HG02642 (cell line): ENCODE data around the gene HNRNPA1.
"Not testable (repeated sequence)": the region's sequence is repeated elsewhere in the genome, so short reads cannot be mapped to it uniquely, and the experiment has no call there.

Experiments used
- ATAC-seq: cut with Tn5 transposase; IDR thresholded peaks from one replicate; pipeline ENCODE4 v1.9.1; 2021; ENCODE audit warnings: mild to moderate bottlenecking; ENCODE audit not compliant: unreplicated experiment, poor library complexity

HNRNPA1 gene

DNA sequence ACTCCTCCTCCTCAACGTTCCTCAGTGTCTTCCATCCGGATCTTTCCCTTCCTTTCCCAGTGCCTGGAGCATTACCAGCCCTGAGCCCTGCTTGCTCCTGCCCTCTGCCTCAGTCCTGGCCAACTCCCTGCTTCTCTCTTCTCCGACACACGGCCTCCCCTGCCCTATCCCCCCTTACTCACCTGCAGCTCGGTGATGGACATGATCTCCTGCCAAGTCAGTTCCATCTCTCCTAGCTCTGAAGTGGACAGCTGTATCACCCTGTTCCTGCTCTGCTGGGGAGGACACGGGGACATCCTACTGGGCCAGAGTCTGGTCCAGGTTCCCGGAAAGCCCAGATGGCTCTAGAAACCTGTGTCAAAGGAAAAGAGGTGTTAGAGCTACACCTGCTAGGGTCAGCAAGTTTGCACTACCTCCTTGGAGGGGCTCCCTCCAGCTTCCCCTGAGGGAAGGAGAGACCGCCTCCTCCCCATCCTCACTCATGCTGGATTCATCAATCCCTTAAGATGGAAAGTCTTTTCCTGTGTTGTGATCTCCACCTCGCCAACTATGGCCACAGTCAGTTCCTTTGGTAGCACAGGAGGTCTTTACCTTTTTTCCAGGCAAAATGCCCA lies 14.5 kb downstream of the HNRNPA1 start:
- ATAC-seq: no peak

- ATAC-seq: no peak
Measured at GRCh38 chr12:54296393-54297099, 16.0 kb downstream of the HNRNPA1 start.

DNA sequence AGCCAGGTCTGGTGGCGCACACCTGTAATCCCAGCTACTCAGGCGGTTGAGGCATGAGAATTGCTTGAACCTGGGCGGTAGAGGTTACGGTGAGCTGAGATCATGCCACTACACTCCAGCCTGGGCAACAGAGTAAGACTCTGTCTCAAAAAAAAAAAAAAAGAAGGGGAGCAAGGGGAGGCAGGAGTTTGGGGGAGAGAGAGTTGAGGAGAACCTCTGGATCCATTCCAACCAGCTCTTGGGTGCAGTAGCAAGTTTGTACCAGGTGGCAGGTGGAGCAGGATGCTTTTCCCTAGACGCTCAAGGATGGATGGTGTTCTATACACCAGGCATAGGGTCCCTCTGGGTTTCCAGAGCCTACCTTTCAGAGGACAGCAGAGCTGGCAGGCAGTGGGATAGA lies 18.4 kb downstream of the HNRNPA1 start:
- ATAC-seq: no peak

DNA sequence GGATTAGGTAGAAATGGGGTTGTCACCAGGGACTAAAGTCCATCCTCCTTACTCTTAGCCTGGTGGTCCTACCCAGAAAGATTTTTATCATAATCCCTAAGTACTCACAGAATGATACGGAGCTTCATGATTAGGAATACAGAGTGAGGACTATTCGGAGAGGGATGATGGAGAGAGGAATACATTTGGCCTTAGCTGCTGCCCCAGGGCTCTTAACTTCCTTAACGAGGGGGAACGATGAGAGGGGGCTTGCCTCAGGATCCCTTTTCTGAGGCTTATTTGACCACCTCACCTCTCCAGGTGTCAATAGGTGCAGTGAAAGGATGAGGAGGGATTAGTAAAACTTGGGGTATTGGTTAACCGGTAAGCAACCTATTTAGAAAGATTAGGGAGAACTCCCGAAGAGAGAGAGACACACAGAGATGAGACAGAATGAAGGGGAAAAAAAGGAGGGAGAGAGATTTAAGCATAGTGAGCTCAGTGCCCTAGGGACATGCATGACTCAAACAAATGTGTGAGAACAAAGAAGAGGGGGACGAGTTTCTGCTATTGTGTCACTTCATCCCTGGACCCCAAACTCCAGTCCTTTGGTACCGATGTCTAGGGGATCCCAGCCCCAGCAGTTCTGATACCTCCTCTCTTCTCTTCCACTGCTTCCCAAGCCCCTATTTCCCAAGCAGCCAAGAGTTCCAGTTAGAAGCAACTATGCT lies 19.1 kb downstream of the HNRNPA1 start:
- no peak for ATAC-seq

GRCh38 chr12:54300225-54300731 lies 19.8 kb downstream of the HNRNPA1 start:
- ATAC-seq: no peak

DNA sequence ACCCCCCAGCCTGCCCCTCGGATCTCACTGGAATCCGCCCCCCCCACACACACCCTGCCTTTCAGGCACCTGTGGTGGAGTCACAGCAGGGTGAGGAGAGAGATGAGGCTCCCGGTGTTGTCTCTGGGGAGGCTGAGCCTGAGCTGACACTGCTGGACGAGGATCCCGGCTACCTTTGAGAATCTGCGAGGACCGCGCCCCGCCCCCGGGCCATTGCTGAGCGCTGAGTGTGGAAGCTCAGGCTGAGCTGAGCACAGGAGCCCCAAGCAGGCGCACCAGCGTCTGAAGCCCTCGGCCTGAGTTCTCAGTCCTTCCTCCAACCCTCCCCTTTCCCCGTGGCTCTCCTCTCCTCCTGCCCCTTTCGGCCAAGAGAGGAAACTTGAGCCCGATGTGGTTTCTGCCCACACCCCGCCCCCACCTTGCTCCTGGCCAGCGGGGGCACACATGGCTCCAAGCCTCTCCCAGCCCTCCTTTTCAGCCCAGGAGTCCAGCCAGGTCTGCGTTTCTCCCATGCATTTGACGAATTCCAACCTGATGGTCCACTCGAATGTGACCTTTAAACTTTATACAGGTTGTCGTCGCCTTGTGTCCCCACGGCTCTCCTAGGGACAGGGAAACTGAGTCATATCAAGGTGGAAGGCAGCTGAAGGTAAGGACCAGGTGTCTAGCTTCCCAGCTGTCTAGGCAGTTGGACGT lies 20.4 kb downstream of the HNRNPA1 start, which contains the start of gene NFE2:
Gene NFE2, minus strand, starts transcription at position 284 of the 696 bp plus-strand sequence. CDS start 5,767 bp downstream, outside the sequence.
- ATAC-seq: no peak

GRCh38 chr12:54301428-54302048 lies 21.0 kb downstream of the HNRNPA1 start:
- no peak for ATAC-seq

GRCh38 chr12:54303640-54304039 lies 23.1 kb downstream of the HNRNPA1 start:
- no peak for ATAC-seq

DNA sequence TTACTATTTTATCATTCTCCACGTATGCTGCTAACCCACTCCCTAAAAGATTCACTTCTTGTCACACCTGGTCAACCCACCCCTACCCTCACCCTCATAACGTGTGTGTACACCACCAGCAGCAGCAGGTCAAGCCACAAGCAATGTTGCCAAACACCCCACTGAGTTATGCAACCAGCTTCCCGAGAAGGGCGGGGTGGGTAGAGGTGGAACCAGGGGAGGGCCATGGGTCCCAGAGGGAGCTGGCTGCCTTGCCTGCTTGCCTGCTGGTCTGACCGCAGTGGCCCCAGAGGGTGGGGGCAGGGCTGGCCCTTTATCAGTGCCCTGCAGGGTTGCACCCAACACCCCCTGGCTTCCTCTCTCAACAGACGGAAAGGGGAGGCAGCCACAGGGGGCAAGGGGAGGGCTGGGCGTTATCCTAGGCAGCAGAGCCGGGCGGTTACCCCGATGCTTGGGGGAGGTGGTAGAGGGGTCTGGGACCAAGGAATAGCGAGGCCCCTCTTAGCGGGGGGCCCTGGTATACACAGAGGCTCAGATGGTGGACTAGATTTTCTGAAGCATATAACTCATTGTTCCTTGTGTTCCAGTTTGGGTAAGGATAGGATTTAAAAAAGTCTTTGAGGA lies 23.8 kb downstream of the HNRNPA1 start:
- no peak for ATAC-seq

DNA sequence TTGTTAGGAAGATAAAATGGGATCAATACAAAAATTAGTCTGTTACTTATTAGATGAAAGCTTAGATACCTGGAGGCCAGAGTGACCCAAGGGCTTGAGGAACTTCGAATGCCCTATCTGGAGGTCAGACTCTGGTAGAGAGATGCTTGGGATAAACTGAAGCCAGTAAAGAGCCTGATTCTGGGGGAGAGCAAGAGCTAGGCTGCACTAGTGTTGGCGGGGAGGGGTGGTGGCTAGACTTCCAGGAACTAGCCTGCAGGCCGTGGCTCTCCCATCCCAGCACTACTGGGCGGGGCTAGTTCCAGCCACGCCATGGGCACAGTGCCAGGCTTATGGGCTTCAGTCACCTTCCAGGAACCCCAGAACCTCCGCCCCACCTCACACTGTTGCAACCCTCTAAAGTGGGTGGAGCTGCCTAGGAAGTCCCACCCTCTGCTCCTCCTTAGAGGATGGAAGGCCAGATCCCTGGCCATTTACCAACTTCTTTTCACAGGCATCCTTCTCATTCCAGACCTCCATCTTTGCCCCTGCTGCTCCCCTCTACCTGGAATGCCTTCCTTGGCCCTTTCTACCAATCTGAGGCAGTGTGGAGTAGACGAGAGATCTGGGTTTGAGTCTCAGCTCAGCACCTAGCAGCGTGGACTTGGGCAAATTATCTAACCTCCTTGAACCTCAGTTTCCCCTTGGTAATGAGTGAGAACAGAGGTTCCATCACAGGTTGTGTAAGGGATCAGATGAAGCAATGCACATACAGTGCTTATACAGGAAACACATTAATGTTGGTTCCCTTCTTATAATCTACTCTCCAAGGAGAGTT lies 26.6 kb downstream of the HNRNPA1 start:
- no peak for ATAC-seq

DNA sequence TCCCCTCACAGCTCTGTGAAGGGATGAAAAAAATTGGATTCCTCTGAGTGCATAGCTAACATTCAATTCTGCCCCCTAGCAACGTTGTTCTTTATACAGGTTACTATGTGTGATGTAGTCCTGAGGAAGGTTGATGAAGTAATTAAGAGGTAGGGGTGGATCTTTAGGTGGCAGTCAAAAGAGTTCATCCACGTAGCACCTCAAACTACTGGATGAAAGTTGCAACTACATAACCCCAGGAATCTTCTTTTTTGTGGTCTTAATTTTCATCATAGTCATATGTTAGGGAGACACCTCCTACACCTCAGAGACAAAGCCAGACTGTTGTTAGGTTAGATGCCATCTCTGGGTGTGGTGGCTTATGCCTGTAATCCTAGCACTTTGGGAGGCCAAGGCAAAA lies 30.5 kb downstream of the HNRNPA1 start:
- no peak for ATAC-seq

GRCh38 chr12:54312309-54312708 lies 31.8 kb downstream of the HNRNPA1 start:
- ATAC-seq: not testable (repeated sequence)

DNA sequence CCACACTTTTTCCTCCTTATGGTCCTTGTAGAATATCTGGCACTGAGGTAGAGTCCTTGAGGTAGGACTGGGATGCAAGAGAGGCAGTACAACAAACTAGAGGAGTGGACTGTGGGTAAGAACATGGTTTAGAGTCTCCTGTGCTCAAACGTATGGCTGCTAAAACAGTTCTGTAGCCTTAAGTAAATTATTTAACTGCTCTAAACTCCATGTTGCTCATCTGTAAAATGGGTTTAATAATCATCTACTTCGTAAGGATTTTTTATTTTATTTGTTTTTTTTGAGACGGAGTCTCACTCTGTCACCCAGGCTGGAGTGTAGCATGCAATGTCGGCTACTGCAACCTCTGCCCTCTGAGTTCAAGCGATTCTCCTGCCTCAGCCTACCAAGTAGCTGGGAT lies 40.8 kb downstream of the HNRNPA1 start:
- no peak for ATAC-seq

- peak; percentile 99 for ATAC-seq
Measured at GRCh38 chr12:54324617-54325441, 44.3 kb downstream of the HNRNPA1 start, which contains the start of gene COPZ1. Gene COPZ1, plus strand, starts transcription at chr12:54325131. Its CDS starts 33 bp downstream, at chr12:54325164.

GRCh38 chr12:54325442-54326109 lies 45.0 kb downstream of the HNRNPA1 start:
- not testable (repeated sequence) for ATAC-seq

DNA sequence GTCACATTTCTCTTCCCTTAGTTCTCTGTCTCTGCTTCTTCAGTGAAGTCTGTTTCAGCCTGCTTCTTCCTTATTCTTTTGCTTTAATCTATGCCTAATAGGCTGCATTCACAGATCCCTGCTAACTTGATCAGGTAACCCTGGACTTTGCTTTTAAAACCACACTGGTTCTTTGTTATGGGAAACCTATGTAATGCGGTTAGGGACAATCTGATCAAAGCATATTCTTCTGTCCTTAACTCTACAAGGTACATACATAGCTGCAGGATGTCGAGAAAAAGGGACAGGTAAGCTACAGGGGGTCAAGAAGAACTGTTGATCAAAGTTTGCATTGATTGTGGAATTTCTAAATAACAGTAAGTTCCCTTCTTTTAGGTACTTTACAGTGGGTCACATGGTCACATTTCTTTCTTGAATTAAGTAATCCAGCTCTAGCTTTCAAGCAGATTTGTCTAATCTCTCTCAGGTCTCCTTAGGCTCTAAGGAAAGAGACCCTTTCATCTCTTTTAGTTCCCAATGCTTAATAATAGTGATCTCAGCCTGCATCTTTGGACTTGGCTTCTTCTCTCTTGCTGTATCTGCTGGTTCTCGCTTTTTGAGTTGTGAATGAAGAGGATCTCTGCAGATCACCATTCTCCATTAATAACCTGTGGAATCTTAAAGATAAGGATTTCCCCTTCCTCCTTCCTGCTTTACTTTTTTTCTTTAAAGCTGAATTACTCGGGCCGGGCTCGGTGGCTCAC lies 48.2 kb downstream of the HNRNPA1 start:
- ATAC-seq: no peak

DNA sequence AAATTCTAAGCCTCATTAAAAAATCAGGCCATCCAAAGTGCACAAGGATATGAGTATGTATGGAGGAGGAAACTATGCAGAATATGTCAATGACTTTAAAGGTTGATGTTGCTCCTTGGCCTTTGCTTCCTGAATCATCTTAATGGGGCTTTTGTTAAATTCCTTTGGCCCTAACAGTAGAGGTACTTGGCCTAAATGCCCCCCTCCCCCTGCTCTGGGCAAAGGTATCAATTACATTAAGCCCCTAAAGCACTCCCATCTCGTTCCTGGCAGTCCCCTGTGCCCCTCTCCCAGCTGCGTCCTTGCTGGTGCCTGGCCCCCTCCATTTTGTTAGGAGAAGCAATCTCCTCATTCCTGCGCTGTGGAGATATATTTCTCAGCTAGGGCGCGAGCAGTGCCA lies 49.2 kb downstream of the HNRNPA1 start:
- no peak for ATAC-seq
